T1000 (cell line): ENCODE data around the gene ELF4.

Experiments used
- DNase-seq: peaks from one replicate; lab custom pipeline; 2025; ENCODE audit warnings: mixed read lengths; lab: John Stamatoyannopoulos, UW

Gene ELF4

GRCh38 chrX:130083656-130084382, 26.5 kb downstream of the ELF4 start:
- no peak for DNase-seq

DNA sequence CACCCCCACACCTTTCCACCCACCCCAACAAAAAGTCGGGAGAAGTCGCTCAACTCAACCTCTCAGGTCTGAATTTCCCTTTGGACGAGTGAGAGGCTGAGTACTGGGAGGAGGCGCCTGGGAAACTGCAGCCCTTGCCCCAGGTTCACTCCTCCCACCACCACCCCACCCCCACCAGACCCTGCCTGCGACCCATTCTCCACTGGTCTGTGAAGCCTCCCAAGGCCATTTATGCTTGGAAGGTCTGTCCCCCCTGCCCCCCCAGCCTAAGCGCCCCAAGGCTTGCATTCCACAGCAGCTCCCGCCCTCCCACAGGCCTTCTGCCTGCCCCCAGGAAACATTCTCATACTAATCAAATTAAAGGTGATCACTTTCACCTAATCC, 27.2 kb downstream of the ELF4 start:
- DNase-seq = no peak

- no peak for DNase-seq
Measured at GRCh38 chrX:130082244-130083106, 27.8 kb downstream of the ELF4 start.

DNA sequence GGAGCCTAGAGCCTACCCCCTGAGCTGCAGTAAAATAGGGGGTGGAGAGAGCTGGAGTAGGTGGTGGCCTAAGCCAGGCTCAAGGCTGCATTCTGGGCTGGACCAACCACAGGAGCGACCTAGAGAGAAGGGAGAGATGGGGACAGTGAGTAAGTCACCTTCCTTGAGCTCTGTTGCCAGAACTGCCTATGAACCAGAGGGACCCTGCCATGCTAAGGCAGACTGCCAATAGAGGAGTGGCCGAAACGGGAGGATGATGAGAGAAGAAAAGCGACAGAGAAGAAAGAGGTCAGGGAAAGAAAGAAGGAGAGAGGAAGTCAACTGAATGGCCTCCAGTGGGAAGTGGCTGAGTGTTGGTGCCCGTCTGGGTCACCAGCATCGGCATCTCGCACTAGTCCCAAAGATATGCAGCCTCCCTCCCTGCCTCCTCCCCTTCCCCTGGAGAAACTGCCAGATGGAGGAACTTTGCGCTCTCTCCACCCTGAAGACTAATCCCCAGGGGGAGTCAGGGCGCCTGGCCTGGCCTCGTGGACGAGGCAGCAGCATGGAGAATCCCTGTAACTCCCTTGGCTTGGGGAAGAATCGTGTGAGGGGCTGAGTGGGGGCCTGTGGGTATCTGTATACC, 28.8 kb downstream of the ELF4 start:
- DNase-seq = no peak

DNA sequence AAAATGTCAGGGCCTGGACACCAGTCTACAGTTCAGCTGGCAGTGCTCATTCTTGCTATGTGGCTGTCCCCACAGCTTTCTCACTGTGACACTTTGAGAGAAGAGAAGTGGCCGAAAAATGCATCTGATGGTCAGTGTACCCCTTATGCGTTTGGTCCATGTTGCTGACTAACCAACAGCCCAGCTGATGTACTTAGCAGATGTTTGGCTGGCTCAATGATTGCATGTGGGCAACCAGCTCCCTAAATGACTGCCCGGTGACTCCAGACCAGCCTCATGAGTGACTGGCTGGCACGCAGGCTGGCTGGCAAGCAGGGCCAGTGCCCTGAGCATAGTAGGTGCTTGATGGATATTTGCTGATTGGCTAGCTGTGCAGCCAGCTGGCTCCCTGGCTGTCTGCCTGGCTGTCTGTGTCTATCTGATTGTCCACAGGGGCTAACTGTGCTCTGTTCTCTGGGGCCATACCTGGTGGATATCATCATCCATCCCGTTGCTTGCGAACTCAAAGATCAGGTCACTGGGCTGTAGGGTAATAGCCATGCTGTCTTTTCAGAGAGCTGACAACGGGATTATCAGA, 29.4 kb downstream of the ELF4 start:
- DNase-seq = no peak

DNA sequence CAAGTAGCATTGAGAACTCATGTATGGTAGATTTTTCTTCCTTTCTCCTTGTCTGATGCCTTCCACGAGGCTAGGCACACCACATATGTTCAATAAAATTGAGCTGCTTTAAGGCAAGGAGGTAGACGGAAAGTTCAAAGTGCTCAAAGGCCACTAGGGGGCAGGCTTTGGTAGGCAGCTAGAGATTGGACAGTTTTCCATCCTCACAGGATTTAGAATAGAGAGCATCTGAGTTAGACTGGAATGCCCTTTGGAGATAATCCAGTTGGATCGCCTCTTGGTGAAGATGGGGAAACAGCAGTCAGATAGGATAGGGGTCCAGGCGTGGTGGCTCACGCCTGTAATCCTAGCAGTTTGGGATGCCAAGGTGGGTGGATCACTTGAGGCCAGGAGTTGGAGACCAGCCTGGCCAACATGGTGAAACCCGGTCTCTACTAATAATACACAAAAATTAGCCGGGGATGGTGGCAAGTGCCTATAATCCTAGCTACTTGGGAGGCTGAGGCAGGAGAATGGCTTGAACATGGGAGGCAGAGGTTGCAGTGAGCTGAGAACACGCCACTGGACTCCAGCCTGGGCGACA, 30.4 kb downstream of the ELF4 start:
- peak; percentile 1 for DNase-seq

GRCh38 chrX:130075777-130076176, 34.5 kb downstream of the ELF4 start:
- no peak for DNase-seq

DNA sequence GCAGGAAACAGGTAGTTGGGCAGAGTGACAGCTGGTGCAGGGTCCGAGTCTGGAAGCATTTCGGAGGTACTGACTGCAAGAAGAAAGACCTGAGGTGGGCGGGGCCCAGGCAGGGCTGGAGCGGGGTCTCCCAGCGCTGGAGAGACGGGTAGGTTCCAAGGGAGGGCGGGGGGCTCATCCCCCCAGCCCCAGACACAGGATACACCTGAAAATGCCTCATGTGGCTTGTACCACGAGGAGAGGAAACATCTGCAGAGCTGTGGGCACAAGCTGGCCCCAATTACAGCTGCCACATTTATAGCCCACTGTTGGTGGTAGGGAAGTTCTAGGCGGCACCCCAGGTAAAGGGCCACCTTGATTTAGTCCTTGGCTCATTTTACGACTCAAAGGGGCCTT, 38.0 kb downstream of the ELF4 start:
- no peak for DNase-seq

GRCh38 chrX:130071611-130072344, 38.5 kb downstream of the ELF4 start:
- no peak for DNase-seq

DNA sequence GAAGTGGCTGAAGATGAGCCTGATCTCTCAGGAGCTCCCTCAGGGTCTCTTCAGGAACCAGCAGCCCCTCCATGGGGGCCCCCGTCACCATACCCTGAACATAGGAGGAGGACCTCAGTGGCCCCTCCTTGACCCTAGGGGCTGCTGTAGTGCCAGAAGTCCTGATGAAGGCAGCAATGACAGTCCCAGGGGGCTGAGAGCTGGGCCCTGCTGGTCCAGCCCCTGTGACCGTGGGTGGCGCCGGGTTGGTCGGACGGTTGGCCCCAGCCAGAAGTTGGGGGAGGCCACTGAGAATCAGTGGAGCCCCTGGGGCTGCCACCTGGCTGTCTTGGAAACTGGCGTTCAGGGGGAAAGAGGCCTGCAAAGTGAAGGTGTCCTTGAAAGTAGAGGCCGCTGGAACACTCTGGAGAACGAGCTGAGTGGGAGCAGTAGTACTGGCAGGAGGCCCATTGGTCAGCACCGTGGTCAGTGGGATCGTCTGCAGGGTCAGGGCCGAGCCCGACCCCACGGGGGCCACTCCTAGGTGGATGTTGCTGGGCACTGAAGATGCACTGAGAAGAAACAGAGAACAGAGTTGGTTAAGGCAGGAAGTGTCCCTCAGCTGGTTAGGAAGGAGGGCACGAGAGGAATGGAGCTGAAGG, 43.2 kb downstream of the ELF4 start:
- no peak for DNase-seq

DNA sequence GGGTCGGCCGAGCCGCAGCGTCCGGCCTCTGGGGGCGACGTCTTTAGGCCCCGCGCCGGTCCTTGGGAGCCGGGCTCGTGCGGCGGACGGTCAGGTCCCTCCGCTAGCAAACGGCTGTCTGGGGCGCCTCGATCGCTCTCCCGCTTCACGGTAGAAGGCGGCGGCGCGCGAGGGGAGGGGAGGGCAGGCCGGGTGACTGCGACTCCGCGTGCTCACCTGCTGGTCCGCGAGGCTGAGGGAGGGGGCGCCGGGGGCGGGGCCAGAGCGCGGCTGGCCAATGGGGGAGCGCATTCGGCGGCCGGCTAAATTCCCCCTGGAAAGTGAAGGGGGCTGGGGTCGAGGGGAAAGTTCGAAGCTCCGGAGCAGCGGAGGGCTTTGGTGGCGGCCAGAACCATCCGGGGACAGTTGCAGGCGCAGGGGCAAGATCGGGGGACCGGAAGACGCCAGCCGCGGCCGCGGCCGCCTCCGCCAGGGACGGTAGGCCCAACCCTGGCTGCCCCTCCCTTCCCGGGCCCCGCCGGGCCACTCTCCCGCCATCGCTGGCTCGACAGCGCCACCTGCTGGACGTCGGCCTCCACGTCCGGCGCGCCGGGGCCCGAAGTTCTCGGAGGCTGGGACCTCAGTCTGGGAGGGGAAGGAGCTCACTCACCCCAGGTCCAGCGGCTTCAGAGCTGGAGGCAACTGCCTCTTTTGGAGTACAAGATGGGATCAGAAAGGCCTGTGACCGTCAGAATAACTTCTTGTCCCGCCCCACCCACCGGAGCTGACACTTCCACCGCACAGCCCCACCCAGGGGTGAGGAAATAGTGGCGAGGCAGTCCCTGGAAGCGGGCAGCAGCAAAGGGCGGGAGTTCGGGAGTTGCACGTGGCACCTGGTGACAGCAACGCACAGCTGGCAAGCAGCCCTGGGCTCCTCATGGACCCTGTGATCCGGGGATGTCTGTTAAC, 49.9 kb downstream of the ELF4 start:
- peak; percentile 32 for DNase-seq

- DNase-seq = no peak
Measured at GRCh38 chrX:130058652-130059051, 51.6 kb downstream of the ELF4 start.

- DNase-seq = no peak
Measured at GRCh38 chrX:130057209-130057608, 53.1 kb downstream of the ELF4 start.

GRCh38 chrX:130055899-130056298, 54.4 kb downstream of the ELF4 start:
- no peak for DNase-seq

GRCh38 chrX:130055103-130055502, 55.2 kb downstream of the ELF4 start:
- DNase-seq = no peak

- no peak for DNase-seq
Measured at GRCh38 chrX:130053236-130053635, 57.1 kb downstream of the ELF4 start.

- no peak for DNase-seq
Measured at GRCh38 chrX:130051176-130051845, 59.0 kb downstream of the ELF4 start.

- no peak for DNase-seq
Measured at GRCh38 chrX:130049821-130050220, 60.5 kb downstream of the ELF4 start.

DNA sequence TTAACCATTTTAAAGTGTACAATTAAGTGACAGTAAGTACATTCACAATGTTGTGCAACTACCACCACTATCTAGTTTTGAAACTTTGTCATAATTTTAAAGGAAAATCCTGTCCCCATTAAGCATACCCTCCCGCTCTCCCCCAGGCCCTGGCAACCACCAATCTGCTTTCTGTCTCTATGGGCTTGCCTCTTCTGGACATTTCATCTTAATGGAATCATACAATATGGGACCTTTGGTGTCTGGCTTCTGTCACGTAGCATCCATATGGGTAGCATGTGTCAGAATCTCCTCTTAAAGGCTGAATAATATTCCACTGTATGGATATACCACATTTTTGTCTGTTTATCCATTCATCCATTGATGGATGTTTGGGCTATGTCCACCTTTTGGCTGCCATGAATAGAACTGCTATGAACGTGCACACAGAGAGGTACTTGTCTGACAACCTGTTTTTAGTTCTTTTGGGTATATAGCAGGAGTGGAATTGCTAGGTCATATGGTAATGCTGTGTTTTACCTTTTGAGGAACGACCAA, 61.5 kb downstream of the ELF4 start:
- no peak for DNase-seq
